Measurements from ENCODE around the gene SIPA1L3. TPM values are rescaled to one million over a fixed set of nuclear protein-coding genes. Genes with fewer than 3 reads are reported as not detected.

Gene SIPA1L3
- total RNA-seq, 1 donor from 2014 or later, result 29.6 TPM

GRCh38 chr19:37983153-37983552, 76.1 kb downstream of the SIPA1L3 start:
- H3K4me1 Mint-ChIP-seq (ENCODE audit: unreplicated experiment), result peaks cover 4% of the 10 kb centered on the region
- H3K27ac Mint-ChIP-seq (ENCODE audit: unreplicated experiment), result no peak overlapping the region
- H3K36me3 Mint-ChIP-seq (ENCODE audit: low read depth, unreplicated experiment), result peaks cover 4% of the 10 kb centered on the region

GRCh38 chr19:37983916-37984315, 76.9 kb downstream of the SIPA1L3 start:
- Mint-ChIP-seq H3K36me3 (ENCODE audit: low read depth, unreplicated experiment) (peaks cover 4% of the 10 kb centered on the region), H3K27ac (ENCODE audit: unreplicated experiment) (no peak overlapping the region), H3K9me3 (ENCODE audit: unreplicated experiment) (no peaks in the 10 kb centered on the region), H3K4me1 (ENCODE audit: unreplicated experiment) (peaks cover 7% of the 10 kb centered on the region), H3K4me3 (ENCODE audit: unreplicated experiment) (no peak overlapping the region), H3K27me3 (ENCODE audit: unreplicated experiment) (peaks cover 6% of the 10 kb centered on the region)
- DNase-seq (ENCODE audit: low spot score), result no peak
- TF ChIP-seq CTCF (IDR thresholded peaks at IDR 0.05; ENCODE audit: unreplicated experiment), result no peak

More at GRCh38 chr19:37983153-37983552, 76.1 kb downstream of the SIPA1L3 start:
- DNase-seq (ENCODE audit: low spot score), result no peak
- peaks cover 6% of the 10 kb centered on the region for H3K27me3 Mint-ChIP-seq (ENCODE audit: unreplicated experiment)
- no peaks in the 10 kb centered on the region for H3K9me3 Mint-ChIP-seq (ENCODE audit: unreplicated experiment)
- TF ChIP-seq CTCF (IDR thresholded peaks at IDR 0.05; ENCODE audit: unreplicated experiment), result no peak
- no peak overlapping the region for H3K4me3 Mint-ChIP-seq (ENCODE audit: unreplicated experiment)

GRCh38 chr19:37986048-37986750, 79.2 kb downstream of the SIPA1L3 start:
- no peak overlapping the region for H3K4me3 Mint-ChIP-seq (ENCODE audit: unreplicated experiment)
- H3K27me3 Mint-ChIP-seq (ENCODE audit: unreplicated experiment), result peaks cover 9% of the 10 kb centered on the region
- H3K27ac Mint-ChIP-seq (ENCODE audit: unreplicated experiment), result peak overlapping the region; percentile 43
- DNase-seq (ENCODE audit: low spot score), result no peak
- H3K36me3 Mint-ChIP-seq (ENCODE audit: low read depth, unreplicated experiment), result no peaks in the 10 kb centered on the region
- H3K9me3 Mint-ChIP-seq (ENCODE audit: unreplicated experiment), result no peaks in the 10 kb centered on the region
- TF ChIP-seq CTCF (IDR thresholded peaks at IDR 0.05; ENCODE audit: unreplicated experiment), result no peak
- H3K4me1 Mint-ChIP-seq (ENCODE audit: unreplicated experiment), result peaks cover 10% of the 10 kb centered on the region

GRCh38 chr19:37987356-37988332, 80.6 kb downstream of the SIPA1L3 start:
- peak; percentile 34 for DNase-seq (ENCODE audit: low spot score)
- no peaks in the 10 kb centered on the region for H3K36me3 Mint-ChIP-seq (ENCODE audit: low read depth, unreplicated experiment)

More at GRCh38 chr19:37987356-37988332, 80.6 kb downstream of the SIPA1L3 start:
- peaks cover 10% of the 10 kb centered on the region for H3K4me1 Mint-ChIP-seq (ENCODE audit: unreplicated experiment)
- H3K4me3 Mint-ChIP-seq (ENCODE audit: unreplicated experiment), result no peak overlapping the region
- H3K9me3 Mint-ChIP-seq (ENCODE audit: unreplicated experiment), result no peaks in the 10 kb centered on the region
- H3K27me3 Mint-ChIP-seq (ENCODE audit: unreplicated experiment), result peaks cover 9% of the 10 kb centered on the region
- H3K27ac Mint-ChIP-seq (ENCODE audit: unreplicated experiment), result no peak overlapping the region
- peak; percentile 32 for TF ChIP-seq CTCF (IDR thresholded peaks at IDR 0.05; ENCODE audit: unreplicated experiment)

Data from endothelial cell (in vitro differentiated cells).